ENCODE data around the gene RPTOR. TPM values are rescaled to one million over a fixed set of nuclear protein-coding genes. Genes with fewer than 3 reads are reported as not detected.

The RPTOR gene
- total RNA-seq, 1 experiment from 2014 or later, result 25.1 TPM

GRCh38 chr17:80978499-80979497 lies 434.2 kb downstream of the RPTOR start:
- Mint-ChIP-seq H3K36me3 (ENCODE audit: insufficient read depth in 1 of 3, low read depth in 3 of 3) (no peaks in the 10 kb centered on the region), H3K9me3 (no peaks in the 10 kb centered on the region; a peak in 2 of 5 replicates), H3K4me1 (peaks cover 9 to 14% of the 10 kb centered on the region in 2 experiments), H3K27ac (no peak overlapping the region), H3K4me3 (0 out of 5 replicates have a peak overlapping the region, but pooled peaks of 1 of the 2 experiments have one; percentile 46), H3K27me3 (ENCODE audit: low read depth) (peaks cover 25% of the 10 kb centered on the region)
- no CpG with 5 or more reads among the region's 31 CpGs for WGBS (ENCODE audit: extremely low coverage, insufficient read length, low lambda C conversion rate)
- H2BK5ac ChIP-seq (ENCODE audit: insufficient read length, low read length), result no peak overlapping the region
- H3K4me2 ChIP-seq (ENCODE audit: insufficient read depth, insufficient read length, low read length), result no peak overlapping the region
- H2BK120ac ChIP-seq (ENCODE audit: low read depth, low read length, poor library complexity, severe bottlenecking), result no peak overlapping the region
- no peak overlapping the region for H2AK5ac ChIP-seq (ENCODE audit: insufficient read length, low read length)
- H3K27ac ChIP-seq (ENCODE audit: insufficient read length, low read depth, low read length), result no peak overlapping the region
- no peak overlapping the region for H3K56ac ChIP-seq (ENCODE audit: insufficient read length, low read depth, low read length)
- no peaks in the 10 kb centered on the region; the same call in 1 of the 2 replicates for H3K4me1 ChIP-seq (ENCODE audit: insufficient read depth, low read length)
- TF ChIP-seq CTCF (conservative IDR thresholded peaks at IDR 0.05), result no peak
- H4K20me1 ChIP-seq (ENCODE audit: control insufficient read depth, insufficient read depth, insufficient read length), result no peaks in the 10 kb centered on the region
- no peak overlapping the region for H2AFZ ChIP-seq (ENCODE audit: low read length)
- H3K9ac ChIP-seq (ENCODE audit: extremely low read depth, insufficient read length, low read length), result no peak overlapping the region
- H3K79me2 ChIP-seq (ENCODE audit: insufficient read depth, low read length), result no peaks in the 10 kb centered on the region
- no peak overlapping the region for H3K18ac ChIP-seq (ENCODE audit: insufficient read length, low read depth, low read length)
- H2BK12ac ChIP-seq (ENCODE audit: insufficient read length, low read depth, low read length), result no peak overlapping the region
- H3K4ac ChIP-seq (ENCODE audit: low read depth, low read length), result no peak overlapping the region
- no peak overlapping the region for H4K8ac ChIP-seq (replicated peaks; ENCODE audit: insufficient read length, low read depth, low read length)
- no peak overlapping the region for H2BK15ac ChIP-seq (ENCODE audit: low read depth, low read length)
- H2BK20ac ChIP-seq (ENCODE audit: low read depth, low read length, poor library complexity, severe bottlenecking), result no peak overlapping the region
- no peak overlapping the region for H3T11ph ChIP-seq (ENCODE audit: low read length)
- H3K79me1 ChIP-seq (ENCODE audit: insufficient read depth, low read depth, low read length, poor library complexity, severe bottlenecking), result no peaks in the 10 kb centered on the region
- DNase-seq, result no peak
- no peak overlapping the region for H4K91ac ChIP-seq (ENCODE audit: insufficient read length, low read depth, low read length)
- H3K23me2 ChIP-seq (ENCODE audit: insufficient read length, low read depth, low read length, poor library complexity, severe bottlenecking), result no peaks in the 10 kb centered on the region
- H3K23ac ChIP-seq (ENCODE audit: insufficient read length, low read depth, low read length), result no peak overlapping the region
- H3K9me3 ChIP-seq (ENCODE audit: control insufficient read depth, low read depth, low read length), result no peaks in the 10 kb centered on the region
- H3K14ac ChIP-seq (ENCODE audit: insufficient read depth, low read length), result no peak overlapping the region
- no peak overlapping the region for H4K5ac ChIP-seq (ENCODE audit: insufficient read length, low read depth, low read length)
- no peaks in the 10 kb centered on the region for H3K27me3 ChIP-seq (ENCODE audit: insufficient read depth, low read length)

All from H9 (cell line).